DOHH2 (cell line): ENCODE data around the gene INPP4A.

Source experiments
- H3F3A ChIP-seq: fragments of 200-600 bp; sonication (generic), shearing (Covaris generic); 2 replicates; pipeline ENCODE4 v1.6.0; 2016; ENCODE audit warnings: antibody characterized with exemption, mild to moderate bottlenecking; ENCODE audit not compliant: control insufficient read depth, insufficient read depth
- H3K27ac ChIP-seq: fragments of 200-600 bp; sonication (generic); 2 replicates; pipeline ENCODE4 v1.5.1; 2014; ENCODE audit warnings: low read depth, mild to moderate bottlenecking, low read length, moderate library complexity
- H3K27me3 ChIP-seq: fragments of 200-600 bp; sonication (generic); 2 replicates; pipeline ENCODE4 v1.6.1; 2014; ENCODE audit warnings: mild to moderate bottlenecking, low read length, mixed read lengths; ENCODE audit not compliant: control insufficient read depth
- H3K36me3 ChIP-seq: fragments of 200-600 bp; sonication (generic); 2 replicates; pipeline ENCODE4 v1.6.1; 2014; ENCODE audit warnings: mild to moderate bottlenecking, low read length, moderate library complexity, mixed read lengths; ENCODE audit not compliant: control insufficient read depth
- H3K4me1 ChIP-seq: fragments of 200-600 bp; sonication (generic); 2 replicates; pipeline ENCODE4 v1.6.1; 2014; ENCODE audit warnings: mild to moderate bottlenecking, low read length, mixed read lengths; ENCODE audit not compliant: control insufficient read depth
- H3K4me2 ChIP-seq: fragments of 200-600 bp; sonication (generic); 2 replicates; pipeline ENCODE4 v1.6.0; 2014; ENCODE audit warnings: mild to moderate bottlenecking, low read length, moderate library complexity
- H3K4me3 ChIP-seq: fragments of 200-600 bp; sonication (generic); 2 replicates; pipeline ENCODE4 v1.5.1; 2014; ENCODE audit warnings: mild to moderate bottlenecking, low read length, mixed read lengths
- H3K79me2 ChIP-seq: fragments of 200-600 bp; sonication (generic); 2 replicates; pipeline ENCODE4 v1.6.1; 2014; ENCODE audit warnings: mild to moderate bottlenecking, low read length, mixed read lengths; ENCODE audit not compliant: control insufficient read depth
- H3K9me2 ChIP-seq: fragments of 200-600 bp; sonication (generic); replicated peaks from 2 replicates; pipeline ENCODE4 v1.6.1; 2014; ENCODE audit warnings: mild to moderate bottlenecking, low read length, mixed read lengths; ENCODE audit not compliant: control insufficient read depth
- H3K9me3 ChIP-seq: fragments of 200-600 bp; sonication (generic); 2 replicates; pipeline ENCODE4 v1.6.1; 2014; ENCODE audit warnings: antibody characterized with exemption, low read length, mixed read lengths; ENCODE audit not compliant: control insufficient read depth, insufficient read depth
- H4K20me1 ChIP-seq: fragments of 200-600 bp; sonication (generic); 2 replicates; pipeline ENCODE4 v1.6.0; 2014; ENCODE audit warnings: low read depth, mild to moderate bottlenecking, antibody characterized with exemption, low read length, moderate library complexity; ENCODE audit not compliant: control insufficient read depth, insufficient read depth
- CTCF ChIP-seq: fragments of 200-600 bp; sonication (generic); IDR thresholded peaks from one replicate; pipeline ENCODE4 v1.5.1; 2014; ENCODE audit warnings: antibody characterized with exemption, mild to moderate bottlenecking, low read depth, low read length; ENCODE audit not compliant: poor library complexity, severe bottlenecking
- EZH2phosphoT487 ChIP-seq: fragments of 200-600 bp; sonication (generic); IDR thresholded peaks from 2 replicates; pipeline ENCODE4 v1.6.1; 2017; ENCODE audit warnings: borderline replicate concordance, mild to moderate bottlenecking, antibody characterized with exemption, low read length, moderate library complexity, mixed read lengths

INPP4A gene

GRCh38 chr2:98607104-98607503 is 162.4 kb downstream of the INPP4A start:
- no peaks in the 10 kb centered on the region for H3K9me2 ChIP-seq
- peak overlapping the region; percentile 82 for H3K4me3 ChIP-seq
- peak overlapping the region; percentile 91 for H3K4me2 ChIP-seq
- TF ChIP-seq CTCF (no peak), EZH2phosphoT487 (no peak)
- H3F3A ChIP-seq = no peaks in the 10 kb centered on the region
- no peaks in the 10 kb centered on the region for H4K20me1 ChIP-seq
- H3K27ac ChIP-seq = no peak overlapping the region
- no peaks in the 10 kb centered on the region for H3K27me3 ChIP-seq
- H3K4me1 ChIP-seq = peaks cover 33% of the 10 kb centered on the region
- H3K79me2 ChIP-seq = peaks cover 65% of the 10 kb centered on the region
- no peaks in the 10 kb centered on the region for H3K9me3 ChIP-seq
- H3K36me3 ChIP-seq = peaks cover 50% of the 10 kb centered on the region

- H3K9me2 ChIP-seq = no peaks in the 10 kb centered on the region
- no peaks in the 10 kb centered on the region for H3F3A ChIP-seq
- TF ChIP-seq CTCF (no peak), EZH2phosphoT487 (no peak)
- peaks cover 33% of the 10 kb centered on the region for H3K4me1 ChIP-seq
- H3K79me2 ChIP-seq = peaks cover 65% of the 10 kb centered on the region
- H3K36me3 ChIP-seq = peaks cover 52% of the 10 kb centered on the region
- no peaks in the 10 kb centered on the region for H4K20me1 ChIP-seq
- peak overlapping the region; percentile 64 for H3K27ac ChIP-seq
- no peaks in the 10 kb centered on the region for H3K27me3 ChIP-seq
- H3K9me3 ChIP-seq = no peaks in the 10 kb centered on the region
- peak overlapping the region; percentile 91 for H3K4me2 ChIP-seq
- peak overlapping the region; percentile 82 for H3K4me3 ChIP-seq
These were observed 163.1 kb downstream of the INPP4A start for GRCh38 chr2:98607741-98608115.

GRCh38 chr2:98608116-98608961 is 163.7 kb downstream of the INPP4A start, which contains the start of the genes COA5 and UNC50:
Gene COA5 (minus strand): TSS chr2:98608512. CDS start chr2:98608405, 107 bp downstream.
Gene UNC50 (plus strand): TSS chr2:98608589. CDS start chr2:98609760, 1,171 bp downstream.
- Histone ChIP-seq H3K9me3 (no peaks in the 10 kb centered on the region), H3K27me3 (no peaks in the 10 kb centered on the region), H3K4me3 (peak within 1 kb of the TSS; percentile 82), H3F3A (no peaks in the 10 kb centered on the region), H3K4me2 (peak within 1 kb of the TSS; percentile 91), H3K36me3 (peaks cover 55% of the 10 kb centered on the region), H3K79me2 (peaks cover 65% of the 10 kb centered on the region), H3K4me1 (peaks cover 33% of the 10 kb centered on the region), H4K20me1 (no peaks in the 10 kb centered on the region), H3K27ac (peak within 1 kb of the TSS; percentile 64), H3K9me2 (no peaks in the 10 kb centered on the region)
- TF ChIP-seq CTCF (peak; percentile 15), EZH2phosphoT487 (no peak)
